ENCODE results near the gene PRKCE. TPM values are rescaled to one million over a fixed set of nuclear protein-coding genes. Genes with fewer than 3 reads are reported as not detected.

The PRKCE gene
- total RNA-seq, 1 experiment from 2014 or later, result 14.0 TPM

GRCh38 chr2:45809205-45809604, 157.7 kb downstream of the PRKCE start:
- no peak overlapping the region for H3K4me3 ChIP-seq (ENCODE audit: low read depth in 2 of 2, low read length in 2 of 2)
- DNase-seq (ENCODE audit: low read depth, low spot score) (no peak), ATAC-seq (no peak)
- H3K36me3 ChIP-seq (ENCODE audit: control insufficient read depth, insufficient read depth, low read length), result no peaks in the 10 kb centered on the region
- no peak for TF ChIP-seq TCF7L2 (IDR thresholded peaks at IDR 0.05; ENCODE audit: low read depth, low read length)
- no peak for TF ChIP-seq CTCF (IDR thresholded peaks at IDR 0.05)
- TF ChIP-seq, protein P1, sequence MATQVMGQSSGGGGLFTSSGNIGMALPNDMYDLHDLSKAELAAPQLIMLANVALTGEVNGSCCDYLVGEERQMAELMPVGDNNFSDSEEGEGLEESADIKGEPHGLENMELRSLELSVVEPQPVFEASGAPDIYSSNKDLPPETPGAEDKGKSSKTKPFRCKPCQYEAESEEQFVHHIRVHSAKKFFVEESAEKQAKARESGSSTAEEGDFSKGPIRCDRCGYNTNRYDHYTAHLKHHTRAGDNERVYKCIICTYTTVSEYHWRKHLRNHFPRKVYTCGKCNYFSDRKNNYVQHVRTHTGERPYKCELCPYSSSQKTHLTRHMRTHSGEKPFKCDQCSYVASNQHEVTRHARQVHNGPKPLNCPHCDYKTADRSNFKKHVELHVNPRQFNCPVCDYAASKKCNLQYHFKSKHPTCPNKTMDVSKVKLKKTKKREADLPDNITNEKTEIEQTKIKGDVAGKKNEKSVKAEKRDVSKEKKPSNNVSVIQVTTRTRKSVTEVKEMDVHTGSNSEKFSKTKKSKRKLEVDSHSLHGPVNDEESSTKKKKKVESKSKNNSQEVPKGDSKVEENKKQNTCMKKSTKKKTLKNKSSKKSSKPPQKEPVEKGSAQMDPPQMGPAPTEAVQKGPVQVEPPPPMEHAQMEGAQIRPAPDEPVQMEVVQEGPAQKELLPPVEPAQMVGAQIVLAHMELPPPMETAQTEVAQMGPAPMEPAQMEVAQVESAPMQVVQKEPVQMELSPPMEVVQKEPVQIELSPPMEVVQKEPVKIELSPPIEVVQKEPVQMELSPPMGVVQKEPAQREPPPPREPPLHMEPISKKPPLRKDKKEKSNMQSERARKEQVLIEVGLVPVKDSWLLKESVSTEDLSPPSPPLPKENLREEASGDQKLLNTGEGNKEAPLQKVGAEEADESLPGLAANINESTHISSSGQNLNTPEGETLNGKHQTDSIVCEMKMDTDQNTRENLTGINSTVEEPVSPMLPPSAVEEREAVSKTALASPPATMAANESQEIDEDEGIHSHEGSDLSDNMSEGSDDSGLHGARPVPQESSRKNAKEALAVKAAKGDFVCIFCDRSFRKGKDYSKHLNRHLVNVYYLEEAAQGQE (IDR thresholded peaks at IDR 0.05; ENCODE audit: insufficient read depth in 1 of 2, low read depth in 2 of 2, low read length in 1 of 2), result no peak
- no peak for TF ChIP-seq SIN3A (IDR thresholded peaks at IDR 0.05; ENCODE audit: borderline replicate concordance, insufficient read depth, low read depth, low read length)
- TF ChIP-seq POLR2AphosphoS5 (IDR thresholded peaks at IDR 0.05; ENCODE audit: low read depth, low read length), result no peak
- ChIA-PET CTCF (no interaction called here), POLR2A (no interaction called here)
- in situ Hi-C loops (cut with HindIII; ENCODE audit: low pct_unique_long_range_greater_than_20kb, low sequenced_read_pairs), result no loop called here
- H3K4me1 ChIP-seq (ENCODE audit: control insufficient read depth, insufficient read depth, low read length), result no peaks in the 10 kb centered on the region
- BruUV-seq (replicated peaks), result no TSS peak
- H3K27ac ChIP-seq (ENCODE audit: low read length), result no peak overlapping the region
- H3K9me3 ChIP-seq (ENCODE audit: control insufficient read depth, insufficient read depth, low read depth, low read length), result no peaks in the 10 kb centered on the region
- intact Hi-C loops (cut with micrococcal nuclease; ENCODE audit: unreplicated experiment), result no loop called here
- no peaks in the 10 kb centered on the region for H3K27me3 ChIP-seq (ENCODE audit: control insufficient read depth, insufficient read depth, low read length)

- no peak for DNase-seq (ENCODE audit: low read depth, low spot score)
- Histone ChIP-seq H3K27ac (ENCODE audit: low read length) (no peak overlapping the region), H3K4me3 (ENCODE audit: low read depth in 2 of 2, low read length in 2 of 2) (no peak overlapping the region), H3K36me3 (ENCODE audit: control insufficient read depth, insufficient read depth, low read length) (no peaks in the 10 kb centered on the region), H3K27me3 (ENCODE audit: control insufficient read depth, insufficient read depth, low read length) (no peaks in the 10 kb centered on the region), H3K4me1 (ENCODE audit: control insufficient read depth, insufficient read depth, low read length) (peaks cover 13% of the 10 kb centered on the region; the same call in 1 of the 2 replicates), H3K9me3 (ENCODE audit: control insufficient read depth, insufficient read depth, low read depth, low read length) (no peaks in the 10 kb centered on the region)
- ChIA-PET CTCF (no interaction called here), POLR2A (no interaction called here)
- TF ChIP-seq SIN3A (IDR thresholded peaks at IDR 0.05; ENCODE audit: borderline replicate concordance, insufficient read depth, low read depth, low read length) (no peak), TCF7L2 (IDR thresholded peaks at IDR 0.05; ENCODE audit: low read depth, low read length) (no peak), CTCF (IDR thresholded peaks at IDR 0.05) (no peak)
- TF ChIP-seq, protein P1 (IDR thresholded peaks at IDR 0.05; ENCODE audit: insufficient read depth in 1 of 2, low read depth in 2 of 2, low read length in 1 of 2), result no peak
- no peak for ATAC-seq
- no TSS peak for BruUV-seq (replicated peaks)
- in situ Hi-C loops (cut with HindIII; ENCODE audit: low pct_unique_long_range_greater_than_20kb, low sequenced_read_pairs), result no loop called here
- intact Hi-C loops (cut with micrococcal nuclease; ENCODE audit: unreplicated experiment), result no loop called here
Observed at GRCh38 chr2:45812011-45812500, 160.6 kb downstream of the PRKCE start.
